PC-9 (cell line): Measurements from ENCODE around the gene GAS7. TPM values are rescaled to one million over a fixed set of nuclear protein-coding genes. Genes with fewer than 3 reads are reported as not detected.

Experiments
- BruUV-seq: library from RNA; stranded (reverse); fragments of 400-500 nt; replicated peaks from 2 replicates; lab custom pipeline; 2021; lab: Mats Ljungman, UMichigan
- CTCF ChIA-PET: fragments of 300-600 bp; sonication (Branson Sonifier 250); formaldehyde crosslinking; loops from one replicate; lab custom pipeline; 2022; ENCODE audit warnings: antibody characterized with exemption; lab: Charles Lee
- POLR2A ChIA-PET: fragments of 300-600 bp; sonication (Branson Sonifier 250); formaldehyde crosslinking; loops from one replicate; lab custom pipeline; 2022; ENCODE audit warnings: antibody characterized with exemption; ENCODE audit not compliant: unreplicated experiment; lab: Charles Lee
- DNase-seq, 2 experiments: peaks; one replicate each; pipeline versions ENCODE4 v3.0.0 to v3.0.0-alpha.2; 2015 to 2022; ENCODE audit warnings: mixed read lengths in 1 of 2
- H2AFZ ChIP-seq: fragments of 200-600 bp; sonication (generic); 2 replicates; pipeline ENCODE4 v1.8.1; 2017; ENCODE audit warnings: antibody characterized with exemption
- H3F3A ChIP-seq: fragments of 200-600 bp; sonication (generic); 2 replicates; pipeline ENCODE4 v1.8.1; 2017; ENCODE audit warnings: antibody characterized with exemption, mild to moderate bottlenecking, low read depth; ENCODE audit not compliant: insufficient read depth
- H3K27ac ChIP-seq: fragments of 200-600 bp; sonication (generic); 2 replicates; pipeline ENCODE4 v1.6.1; 2016; ENCODE audit warnings: mixed run types
- H3K27me3 ChIP-seq: fragments of 200-600 bp; sonication (generic); 2 replicates; pipeline ENCODE4 v1.6.1; 2016; ENCODE audit warnings: low read depth, mixed run types; ENCODE audit not compliant: insufficient read depth
- H3K36me3 ChIP-seq: fragments of 200-600 bp; sonication (generic); 2 replicates; pipeline ENCODE4 v1.6.1; 2016; ENCODE audit warnings: low read depth, mixed run types
- H3K4me1 ChIP-seq: fragments of 200-600 bp; sonication (generic); replicated peaks from 2 replicates; pipeline ENCODE4 v1.6.1; 2016; ENCODE audit warnings: mixed run types; ENCODE audit not compliant: insufficient read depth
- H3K4me2 ChIP-seq: fragments of 200-600 bp; sonication (generic); 2 replicates; pipeline ENCODE4 v1.6.1; 2017; ENCODE audit warnings: mixed run types
- H3K4me3 ChIP-seq: fragments of 200-600 bp; sonication (generic); 2 replicates; pipeline ENCODE4 v1.6.1; 2016; ENCODE audit warnings: mixed run types
- H3K79me2 ChIP-seq: fragments of 200-600 bp; sonication (generic); 2 replicates; pipeline ENCODE4 v1.6.1; 2017; ENCODE audit warnings: low read depth, mixed run types
- H3K9me2 ChIP-seq: fragments of 200-600 bp; sonication (generic); 2 replicates; pipeline ENCODE4 v1.8.1; 2017; ENCODE audit warnings: mild to moderate bottlenecking; ENCODE audit not compliant: insufficient read depth
- H3K9me3 ChIP-seq: fragments of 200-600 bp; sonication (generic); 2 replicates; pipeline ENCODE4 v1.8.1; 2016; ENCODE audit warnings: low read depth; ENCODE audit not compliant: insufficient read depth
- H4K20me1 ChIP-seq: fragments of 200-600 bp; sonication (generic); 2 replicates; pipeline ENCODE4 v1.8.1; 2017; ENCODE audit not compliant: insufficient read depth
- EZH2 ChIP-seq: fragments of 200-600 bp; sonication (generic); IDR thresholded peaks from 2 replicates; pipeline ENCODE4 v1.8.0; 2017; ENCODE audit warnings: antibody characterized with exemption, low read depth
- intact Hi-C: fragments of 100-400 bp; cut with micrococcal nuclease; formaldehyde crosslinking; loops from one replicate; pipeline ENCODE4 v1.10.0; 2022; ENCODE audit not compliant: unreplicated experiment
- total RNA-seq: library from RNA; stranded (reverse); gene quantifications from 2 replicates; pipeline ENCODE4 v1.2.3, GENCODE V29; 2021
- TF ChIP-seq, protein P1 (sequence below): fragments of 200-600 bp; sonication (generic); conservative IDR thresholded peaks from 2 replicates; pipeline ENCODE4 v1.6.1; 2017; ENCODE audit warnings: mixed run types, antibody characterized with exemption, mild to moderate bottlenecking, moderate library complexity

GAS7 gene
- total RNA-seq, 1 experiment from 2014 or later: not detected

GRCh38 chr17:10195090-10195805 lies 3.2 kb downstream of the GAS7 start:
- Histone ChIP-seq H3K79me2 (no peaks in the 10 kb centered on the region), H3K9me3 (no peaks in the 10 kb centered on the region), H3K27ac (no peak overlapping the region), H3K27me3 (no peaks in the 10 kb centered on the region), H2AFZ (no peak overlapping the region), H3K4me1 (no peaks in the 10 kb centered on the region), H3F3A (no peaks in the 10 kb centered on the region), H3K4me3 (no peak overlapping the region), H3K36me3 (no peaks in the 10 kb centered on the region), H3K9me2 (no peaks in the 10 kb centered on the region), H4K20me1 (no peaks in the 10 kb centered on the region), H3K4me2 (no peak overlapping the region)
- ChIA-PET CTCF (no interaction called here), POLR2A (interaction anchor here (0.7 kb wide), 1 partner anchor 457 kb away, joined by 25 read pairs; no protein-coding TSS in a partner anchor)
- no peak for DNase-seq
- TF ChIP-seq, protein P1, sequence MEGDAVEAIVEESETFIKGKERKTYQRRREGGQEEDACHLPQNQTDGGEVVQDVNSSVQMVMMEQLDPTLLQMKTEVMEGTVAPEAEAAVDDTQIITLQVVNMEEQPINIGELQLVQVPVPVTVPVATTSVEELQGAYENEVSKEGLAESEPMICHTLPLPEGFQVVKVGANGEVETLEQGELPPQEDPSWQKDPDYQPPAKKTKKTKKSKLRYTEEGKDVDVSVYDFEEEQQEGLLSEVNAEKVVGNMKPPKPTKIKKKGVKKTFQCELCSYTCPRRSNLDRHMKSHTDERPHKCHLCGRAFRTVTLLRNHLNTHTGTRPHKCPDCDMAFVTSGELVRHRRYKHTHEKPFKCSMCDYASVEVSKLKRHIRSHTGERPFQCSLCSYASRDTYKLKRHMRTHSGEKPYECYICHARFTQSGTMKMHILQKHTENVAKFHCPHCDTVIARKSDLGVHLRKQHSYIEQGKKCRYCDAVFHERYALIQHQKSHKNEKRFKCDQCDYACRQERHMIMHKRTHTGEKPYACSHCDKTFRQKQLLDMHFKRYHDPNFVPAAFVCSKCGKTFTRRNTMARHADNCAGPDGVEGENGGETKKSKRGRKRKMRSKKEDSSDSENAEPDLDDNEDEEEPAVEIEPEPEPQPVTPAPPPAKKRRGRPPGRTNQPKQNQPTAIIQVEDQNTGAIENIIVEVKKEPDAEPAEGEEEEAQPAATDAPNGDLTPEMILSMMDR: no peak
- no peak for TF ChIP-seq EZH2
- intact Hi-C loops: no loop called here
- no TSS peak for BruUV-seq

DNA sequence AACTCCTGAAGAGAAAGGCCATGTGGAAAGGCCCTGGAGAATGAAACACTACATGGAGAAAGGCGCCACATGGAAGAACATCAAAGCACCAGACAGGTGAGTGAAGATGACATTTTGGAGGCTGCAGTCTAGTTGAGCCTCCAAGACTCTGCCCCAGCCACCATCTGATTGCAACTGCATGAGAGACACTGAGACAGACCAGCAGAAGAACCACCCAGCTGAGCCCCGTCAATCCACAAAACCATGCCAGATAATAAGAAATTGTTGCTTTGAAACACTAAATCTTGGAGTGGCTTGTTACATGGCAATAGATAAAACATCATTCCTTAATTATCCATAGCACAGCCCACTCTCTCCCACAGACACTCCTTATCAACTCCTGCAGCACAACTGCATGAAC lies 4.8 kb downstream of the GAS7 start:
- Histone ChIP-seq H3K27ac (no peak overlapping the region), H3K79me2 (no peaks in the 10 kb centered on the region), H3K36me3 (no peaks in the 10 kb centered on the region), H3K27me3 (0 out of 2 replicates have a peak, but pooled peaks cover 4% of the 10 kb centered on the region), H3K4me3 (no peak overlapping the region), H3K9me3 (no peaks in the 10 kb centered on the region), H3K4me1 (no peaks in the 10 kb centered on the region), H3K4me2 (no peak overlapping the region), H3K9me2 (no peaks in the 10 kb centered on the region), H2AFZ (no peak overlapping the region), H4K20me1 (no peaks in the 10 kb centered on the region), H3F3A (no peaks in the 10 kb centered on the region)
- no TSS peak for BruUV-seq
- no peak for DNase-seq
- TF ChIP-seq, protein P1: no peak
- TF ChIP-seq EZH2: no peak
- POLR2A ChIA-PET: no interaction called here
- CTCF ChIA-PET: no interaction called here
- intact Hi-C loops: no loop called here

- POLR2A ChIA-PET: no interaction called here
- H3K79me2 ChIP-seq: no peaks in the 10 kb centered on the region
- H3K4me2 ChIP-seq: no peak overlapping the region
Observed at GRCh38 chr17:10192972-10193371, 5.4 kb downstream of the GAS7 start.

More at GRCh38 chr17:10192972-10193371, 5.4 kb downstream of the GAS7 start:
- TF ChIP-seq, protein P1: no peak
- TF ChIP-seq EZH2: no peak
- no peak for DNase-seq
- Histone ChIP-seq H3K27ac (no peak overlapping the region), H3K4me3 (no peak overlapping the region), H3K9me3 (no peaks in the 10 kb centered on the region), H3K27me3 (0 out of 2 replicates have a peak, but pooled peaks cover 7% of the 10 kb centered on the region), H2AFZ (no peak overlapping the region), H3K4me1 (no peaks in the 10 kb centered on the region), H3K36me3 (no peaks in the 10 kb centered on the region), H4K20me1 (no peaks in the 10 kb centered on the region), H3F3A (no peaks in the 10 kb centered on the region), H3K9me2 (no peaks in the 10 kb centered on the region)
- intact Hi-C loops: no loop called here
- no TSS peak for BruUV-seq
- CTCF ChIA-PET: no interaction called here
